ENCODE results near the gene PCID2.

DNA sequence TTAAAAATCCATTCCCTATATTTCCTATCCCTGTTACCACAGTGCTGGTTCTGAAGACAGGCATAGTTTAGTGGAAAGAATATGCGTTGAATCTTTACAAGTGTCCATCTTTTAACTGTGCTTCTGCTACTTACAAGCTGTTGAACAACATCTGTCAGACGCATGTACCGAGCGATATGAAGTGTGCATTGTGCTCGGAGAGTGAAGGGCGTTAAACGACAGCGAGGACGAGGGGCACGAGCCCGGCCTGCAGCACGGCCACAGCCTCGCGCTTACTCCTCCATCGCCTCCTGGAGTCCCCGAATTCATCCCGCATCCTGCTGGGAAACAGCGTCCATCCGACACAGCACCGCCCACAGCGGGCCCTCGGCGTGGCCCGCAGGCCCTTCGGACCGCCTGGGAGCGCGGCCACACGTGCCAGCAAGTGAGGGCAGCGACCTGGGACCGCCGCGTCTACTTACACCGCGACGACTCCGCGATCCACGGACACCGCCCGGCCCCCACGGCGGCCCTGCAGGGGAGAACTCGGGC, 514 bp downstream of the PCID2 start:
- TF ChIP-seq, protein P1, sequence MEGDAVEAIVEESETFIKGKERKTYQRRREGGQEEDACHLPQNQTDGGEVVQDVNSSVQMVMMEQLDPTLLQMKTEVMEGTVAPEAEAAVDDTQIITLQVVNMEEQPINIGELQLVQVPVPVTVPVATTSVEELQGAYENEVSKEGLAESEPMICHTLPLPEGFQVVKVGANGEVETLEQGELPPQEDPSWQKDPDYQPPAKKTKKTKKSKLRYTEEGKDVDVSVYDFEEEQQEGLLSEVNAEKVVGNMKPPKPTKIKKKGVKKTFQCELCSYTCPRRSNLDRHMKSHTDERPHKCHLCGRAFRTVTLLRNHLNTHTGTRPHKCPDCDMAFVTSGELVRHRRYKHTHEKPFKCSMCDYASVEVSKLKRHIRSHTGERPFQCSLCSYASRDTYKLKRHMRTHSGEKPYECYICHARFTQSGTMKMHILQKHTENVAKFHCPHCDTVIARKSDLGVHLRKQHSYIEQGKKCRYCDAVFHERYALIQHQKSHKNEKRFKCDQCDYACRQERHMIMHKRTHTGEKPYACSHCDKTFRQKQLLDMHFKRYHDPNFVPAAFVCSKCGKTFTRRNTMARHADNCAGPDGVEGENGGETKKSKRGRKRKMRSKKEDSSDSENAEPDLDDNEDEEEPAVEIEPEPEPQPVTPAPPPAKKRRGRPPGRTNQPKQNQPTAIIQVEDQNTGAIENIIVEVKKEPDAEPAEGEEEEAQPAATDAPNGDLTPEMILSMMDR (IDR thresholded peaks at IDR 0.05): no peak
- TF ChIP-seq, protein P2, sequence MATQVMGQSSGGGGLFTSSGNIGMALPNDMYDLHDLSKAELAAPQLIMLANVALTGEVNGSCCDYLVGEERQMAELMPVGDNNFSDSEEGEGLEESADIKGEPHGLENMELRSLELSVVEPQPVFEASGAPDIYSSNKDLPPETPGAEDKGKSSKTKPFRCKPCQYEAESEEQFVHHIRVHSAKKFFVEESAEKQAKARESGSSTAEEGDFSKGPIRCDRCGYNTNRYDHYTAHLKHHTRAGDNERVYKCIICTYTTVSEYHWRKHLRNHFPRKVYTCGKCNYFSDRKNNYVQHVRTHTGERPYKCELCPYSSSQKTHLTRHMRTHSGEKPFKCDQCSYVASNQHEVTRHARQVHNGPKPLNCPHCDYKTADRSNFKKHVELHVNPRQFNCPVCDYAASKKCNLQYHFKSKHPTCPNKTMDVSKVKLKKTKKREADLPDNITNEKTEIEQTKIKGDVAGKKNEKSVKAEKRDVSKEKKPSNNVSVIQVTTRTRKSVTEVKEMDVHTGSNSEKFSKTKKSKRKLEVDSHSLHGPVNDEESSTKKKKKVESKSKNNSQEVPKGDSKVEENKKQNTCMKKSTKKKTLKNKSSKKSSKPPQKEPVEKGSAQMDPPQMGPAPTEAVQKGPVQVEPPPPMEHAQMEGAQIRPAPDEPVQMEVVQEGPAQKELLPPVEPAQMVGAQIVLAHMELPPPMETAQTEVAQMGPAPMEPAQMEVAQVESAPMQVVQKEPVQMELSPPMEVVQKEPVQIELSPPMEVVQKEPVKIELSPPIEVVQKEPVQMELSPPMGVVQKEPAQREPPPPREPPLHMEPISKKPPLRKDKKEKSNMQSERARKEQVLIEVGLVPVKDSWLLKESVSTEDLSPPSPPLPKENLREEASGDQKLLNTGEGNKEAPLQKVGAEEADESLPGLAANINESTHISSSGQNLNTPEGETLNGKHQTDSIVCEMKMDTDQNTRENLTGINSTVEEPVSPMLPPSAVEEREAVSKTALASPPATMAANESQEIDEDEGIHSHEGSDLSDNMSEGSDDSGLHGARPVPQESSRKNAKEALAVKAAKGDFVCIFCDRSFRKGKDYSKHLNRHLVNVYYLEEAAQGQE (IDR thresholded peaks at IDR 0.05; ENCODE audit: insufficient read depth in 1 of 2, low read depth in 2 of 2, low read length in 1 of 2): no peak
